Psoas muscle (tissue), 8 donors: Measurements from ENCODE around the gene CD40. TPM values are rescaled to one million over a fixed set of nuclear protein-coding genes. Genes with fewer than 3 reads are reported as not detected.

ENCODE experiments used
- ATAC-seq, 4 donors: fragments of 200-7000 bp; cut with Tn5 transposase; one replicate each; pipeline ENCODE4 v1.9.1; 2020; ENCODE audit warnings: moderate library complexity in 3 of 4, mild to moderate bottlenecking in 2 of 4
- DNase-seq, 2 donors: peaks; one replicate each; pipeline ENCODE4 v3.0.0-alpha.2; 2020
- H3K27ac ChIP-seq: fragments of 200-600 bp; one replicate; pipeline ENCODE4 v1.8.0; 2022
- H3K27me3 ChIP-seq, 3 donors: fragments of 200-600 bp in 1 of 3; one replicate each; pipeline versions ENCODE4 v1.6.1 to v1.8.0; 2013 to 2022; ENCODE audit warnings: low read length in 2 of 3, mild to moderate bottlenecking in 2 of 3, moderate library complexity in 1 of 3; ENCODE audit not compliant: insufficient read depth in 3 of 3
- H3K36me3 ChIP-seq, 2 donors: fragments of 200-600 bp in 1 of 2; one replicate each; pipeline versions ENCODE4 v1.6.1 to v1.8.0; 2013 to 2022; ENCODE audit warnings: low read depth in 1 of 2, mild to moderate bottlenecking in 1 of 2, moderate library complexity in 1 of 2; ENCODE audit not compliant: insufficient read depth in 1 of 2
- H3K4me1 ChIP-seq: fragments of 200-600 bp; one replicate; pipeline ENCODE4 v1.8.0; 2022
- H3K4me3 ChIP-seq: fragments of 200-600 bp; one replicate; pipeline ENCODE4 v1.8.0; 2022; ENCODE audit warnings: mild to moderate bottlenecking
- H3K9me3 ChIP-seq: fragments of 200-600 bp; one replicate; pipeline ENCODE4 v1.8.0; 2022
- CTCF ChIP-seq: fragments of 200-600 bp; IDR thresholded peaks from one replicate; pipeline ENCODE4 v1.8.0; 2022; ENCODE audit warnings: antibody characterized with exemption
- whole genome bisulfite sequencing, 3 donors: extraction: QIAGEN DNeasy Blood & Tissue Kit; methylation state at CpG; one replicate each; pipeline versions ENCODE4 v1.1.6 to v1.1.7; 2013; 5-methylcytosine and 5-hydroxymethylcytosine counted together
- intact Hi-C, 2 donors: fragments of 100-400 bp; cut with DNase I; formaldehyde crosslinking; loops; one replicate each; pipeline versions ENCODE4 v1.11.0 to v1.14.2; 2022
- polyA plus RNA-seq, 3 donors: library from polyadenylated mRNA; stranded (reverse); fragments of 200-250 nt; gene quantifications; one replicate each; pipeline ENCODE4 v1.2.3, GENCODE V29; 2013
- total RNA-seq, 4 donors: library from RNA; stranded (reverse); fragmentation: NEBNext Ultra II Directional in 2 of 4; extraction: Animal tissue kit (Norgen Biotek cat#: 25700) in 2 of 4; gene quantifications; one replicate each; pipeline versions ENCODE4 v1.2.1 to v1.2.4, GENCODE V29; 2021 to 2023
- donor health status: healthy with polysubstance abuse.
- donor health status: DM: no; HTN: no; CAD: no; lungs with moderate emphysema.
- donor health status: Bipolar disorder and iron deficiency.
- donor health status: healthy.
- donor health status: DM: yes; HTN: yes; CAD: no.
- donor health status: DM: no; HTN: no; CAD: no.
- donor health status: DM: no; HTN: no; CAD: no.
- donor health status: DM: yes; HTN: yes; CAD: no.

CD40 gene
- total and polyA plus RNA-seq, 7 donors, result 5.0 to 13.8 (median 7.7) TPM

- Histone ChIP-seq H3K36me3 (no peaks in the 10 kb centered on the region), H3K9me3 (no peaks in the 10 kb centered on the region), H3K4me1 (no peaks in the 10 kb centered on the region), H3K27ac (no peak overlapping the region), H3K4me3 (no peak overlapping the region), H3K27me3 (peaks cover 0 to 49% (median 3%) of the 10 kb centered on the region in 3 donors)
- intact Hi-C loops, result no loop called here
- DNase-seq, result no peak
- ATAC-seq, result no peak
- TF ChIP-seq CTCF, result no peak
- 35 to 41% (median 36%) methylated on average over 5 of the region's 5 CpGs for WGBS, 3 donors
These were observed 24.0 kb downstream of the CD40 start for GRCh38 chr20:46142124-46142523.

DNA sequence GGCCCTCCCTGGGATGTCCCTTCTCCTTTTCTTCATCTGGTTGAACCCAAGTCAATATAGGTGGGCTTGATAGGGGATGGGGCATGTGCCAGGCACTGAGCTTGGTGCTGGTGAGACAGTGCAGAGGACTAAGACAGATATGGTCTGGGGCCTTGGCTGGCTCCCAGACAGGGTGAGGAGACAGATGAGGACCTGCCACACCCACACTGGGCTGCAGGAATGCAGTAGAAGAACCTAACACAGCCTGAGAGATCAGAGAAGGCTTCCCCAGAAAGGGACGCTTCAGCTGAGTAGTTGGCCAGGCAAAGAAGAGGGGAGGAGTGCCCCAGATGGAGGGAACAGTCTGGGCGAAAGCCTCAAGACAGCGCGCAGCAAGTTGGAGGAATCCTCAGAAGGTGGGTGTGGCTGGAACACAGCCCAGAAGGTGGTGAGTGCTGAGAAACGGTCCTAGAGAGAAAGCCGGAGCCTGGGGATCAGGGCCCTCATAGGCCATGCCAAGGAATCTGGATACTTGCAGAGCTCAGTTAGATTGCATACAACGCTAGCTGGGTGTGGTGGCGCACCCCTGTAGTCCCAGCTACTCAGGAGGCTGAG is 26.4 kb downstream of the CD40 start:
- intact Hi-C loops, result no loop called here

GRCh38 chr20:46145713-46146112 is 27.6 kb downstream of the CD40 start:
- WGBS, 3 donors, result 26 to 54% (median 33%) methylated on average over 3 of the region's 3 CpGs
- no peak overlapping the region for H3K27ac ChIP-seq
- H3K9me3 ChIP-seq, result no peaks in the 10 kb centered on the region
- no peak for DNase-seq
- H3K4me1 ChIP-seq, result no peaks in the 10 kb centered on the region
- intact Hi-C loops, result no loop called here
- no peaks in the 10 kb centered on the region for H3K36me3 ChIP-seq
- no peak overlapping the region for H3K4me3 ChIP-seq
- ATAC-seq, result no peak
- peaks cover 0 to 40% (median 1%) of the 10 kb centered on the region in 3 donors for H3K27me3 ChIP-seq
- no peak for TF ChIP-seq CTCF

More for the DNA sequence above, 26.4 kb downstream of the CD40 start:
- ATAC-seq (no peak), DNase-seq (no peak)
- no peak for TF ChIP-seq CTCF
- Histone ChIP-seq H3K4me1 (no peaks in the 10 kb centered on the region), H3K36me3 (no peaks in the 10 kb centered on the region), H3K27ac (no peak overlapping the region), H3K27me3 (peaks cover 0 to 33% (median 1%) of the 10 kb centered on the region in 3 donors), H3K4me3 (no peak overlapping the region), H3K9me3 (no peaks in the 10 kb centered on the region)
- WGBS, 3 donors, result 67 to 73% (median 71%) methylated on average over 8 of the region's 8 CpGs

DNA sequence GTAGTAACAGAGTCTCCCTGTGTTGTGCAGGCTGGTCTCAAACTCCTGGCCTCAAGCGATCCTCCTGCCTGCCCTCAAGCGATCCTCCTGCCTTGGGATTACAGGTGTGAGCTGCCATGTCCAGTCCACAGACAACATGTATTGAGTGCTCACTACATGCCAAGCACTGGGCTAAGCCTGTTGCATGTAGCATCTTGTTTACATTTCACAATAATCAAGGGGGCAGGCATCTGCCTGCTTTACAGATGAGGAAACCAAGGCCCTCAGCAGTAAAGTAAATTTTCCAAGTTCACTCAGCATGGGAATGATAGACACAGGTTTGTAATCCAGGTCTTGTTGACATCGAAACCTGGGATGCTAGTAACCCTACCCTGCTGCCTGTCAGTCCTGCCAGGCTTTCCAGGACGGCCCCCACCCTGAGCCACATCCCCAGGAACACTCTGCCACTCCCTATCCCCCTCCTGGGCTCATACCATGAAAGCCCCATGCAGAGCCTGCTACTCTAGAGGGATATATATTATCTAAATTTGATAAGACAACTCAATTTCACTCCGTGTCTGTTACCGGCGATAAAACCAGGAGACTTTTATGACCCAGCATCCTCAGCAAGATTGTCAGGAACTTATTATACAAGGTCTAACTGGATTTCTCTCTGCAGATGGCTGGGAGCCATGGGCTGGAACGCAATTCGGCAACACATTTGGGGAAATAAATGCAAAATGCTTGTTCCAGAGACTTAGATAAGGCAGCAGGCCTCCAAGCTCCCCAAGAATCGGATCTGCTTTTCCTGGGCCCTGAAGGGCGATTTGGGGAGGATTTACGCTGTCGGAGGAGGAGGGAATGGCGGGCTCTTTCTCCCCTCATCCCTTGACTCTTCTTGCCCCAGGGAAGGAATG is 30.4 kb downstream of the CD40 start:
- Histone ChIP-seq H3K36me3 (no peaks in the 10 kb centered on the region), H3K4me1 (no peaks in the 10 kb centered on the region), H3K9me3 (no peaks in the 10 kb centered on the region), H3K27me3 (peaks cover 0 to 32% (median 3%) of the 10 kb centered on the region in 3 donors), H3K4me3 (no peak overlapping the region), H3K27ac (no peak overlapping the region)
- TF ChIP-seq CTCF, result no peak
- 69 to 71% (median 69%) methylated on average over 14 of the region's 14 CpGs for whole genome bisulfite sequencing, 3 donors
- intact Hi-C loops, result no loop called here
- DNase-seq (no peak), ATAC-seq (no peak)
